Kidney capillary endothelial cell (primary cell): ENCODE data around the gene TIMM23.
"Not testable (repeated sequence)": the region's sequence is repeated elsewhere in the genome, so short reads cannot be mapped to it uniquely, and the experiment has no call there.

Experiments used
- DNase-seq: peaks from one replicate; pipeline ENCODE4 v3.0.0-alpha.2; 2018; ENCODE audit warnings: low spot score

TIMM23 gene

GRCh38 chr10:45997557-45997956 is 25.3 kb downstream of the TIMM23 start:
- DNase-seq, result no peak

GRCh38 chr10:45997994-45998763 is 25.9 kb downstream of the TIMM23 start:
- no peak for DNase-seq

GRCh38 chr10:45999955-46000354 is 27.7 kb downstream of the TIMM23 start:
- DNase-seq, result not testable (repeated sequence)

- DNase-seq, result no peak
Measured at GRCh38 chr10:46000538-46000937, 28.2 kb downstream of the TIMM23 start.

GRCh38 chr10:46001187-46001756 is 29.0 kb downstream of the TIMM23 start:
- DNase-seq, result no peak

GRCh38 chr10:46002189-46002687 is 29.9 kb downstream of the TIMM23 start:
- DNase-seq, result not testable (repeated sequence)

- no peak for DNase-seq
Measured at GRCh38 chr10:46002916-46003693, 30.8 kb downstream of the TIMM23 start.

GRCh38 chr10:46004963-46005362 is 32.7 kb downstream of the TIMM23 start:
- DNase-seq, result no peak

GRCh38 chr10:46005383-46005782 is 33.1 kb downstream of the TIMM23 start:
- DNase-seq, result no peak

- DNase-seq, result peak; percentile 26
Measured at GRCh38 chr10:46006219-46006618, 33.9 kb downstream of the TIMM23 start.

GRCh38 chr10:46012746-46013145 is 40.5 kb downstream of the TIMM23 start:
- no peak for DNase-seq

- no peak for DNase-seq
Measured at GRCh38 chr10:46014206-46014605, 41.9 kb downstream of the TIMM23 start.

- no peak for DNase-seq
Measured at GRCh38 chr10:46014683-46015405, 42.6 kb downstream of the TIMM23 start.

GRCh38 chr10:46016190-46016589 is 43.9 kb downstream of the TIMM23 start:
- no peak for DNase-seq

GRCh38 chr10:46016811-46017210 is 44.5 kb downstream of the TIMM23 start:
- no peak for DNase-seq

- no peak for DNase-seq
Measured at GRCh38 chr10:46017733-46018132, 45.4 kb downstream of the TIMM23 start.

- peak; percentile 36 for DNase-seq
Measured at GRCh38 chr10:46018453-46019176, 46.3 kb downstream of the TIMM23 start.

- no peak for DNase-seq
Measured at GRCh38 chr10:46019177-46019528, 46.9 kb downstream of the TIMM23 start.

GRCh38 chr10:46019569-46020343 is 47.5 kb downstream of the TIMM23 start:
- DNase-seq, result peak; percentile 56

- no peak for DNase-seq
Measured at GRCh38 chr10:46020344-46020657, 48.0 kb downstream of the TIMM23 start.
